Liver (tissue), 9 donors: ENCODE data around the gene PGAP6. TPM values are rescaled to one million over a fixed set of nuclear protein-coding genes. Genes with fewer than 3 reads are reported as not detected.
"Not testable (repeated sequence)": the region's sequence is repeated elsewhere in the genome, so short reads cannot be mapped to it uniquely, and the experiment has no call there.

Experiments
- DNase-seq: peaks from one replicate; pipeline ENCODE4 v3.0.0-alpha.2; 2017; ENCODE audit warnings: low spot score
- H3K27ac ChIP-seq, 2 donors: one replicate each; pipeline ENCODE4 v1.7.0; 2013; ENCODE audit warnings: inconsistent platforms in 2 of 2, low read length in 2 of 2, control low read depth in 1 of 2, low read depth in 1 of 2, mild to moderate bottlenecking in 1 of 2
- H3K27me3 ChIP-seq, 4 donors: one replicate each; pipeline versions ENCODE4 v1.6.1 to v1.7.0; 2013; ENCODE audit warnings: low read length in 3 of 4, inconsistent platforms in 1 of 4, mild to moderate bottlenecking in 1 of 4, moderate library complexity in 1 of 4; ENCODE audit not compliant: control insufficient read depth in 4 of 4, insufficient read depth in 4 of 4
- H3K36me3 ChIP-seq, 4 donors: one replicate each; pipeline versions ENCODE4 v1.6.1 to v1.7.0; 2013; ENCODE audit warnings: low read length in 3 of 4, mild to moderate bottlenecking in 3 of 4, low read depth in 1 of 4, moderate library complexity in 1 of 4; ENCODE audit not compliant: control insufficient read depth in 4 of 4, insufficient read depth in 3 of 4
- H3K4me1 ChIP-seq, 4 donors: one replicate each; pipeline versions ENCODE4 v1.6.1 to v1.7.0; 2013; ENCODE audit warnings: low read length in 3 of 4, mild to moderate bottlenecking in 3 of 4, moderate library complexity in 1 of 4; ENCODE audit not compliant: control insufficient read depth in 4 of 4, insufficient read depth in 4 of 4
- H3K4me3 ChIP-seq, 3 donors: one replicate each; pipeline versions ENCODE4 v1.6.1 to v1.7.0; 2013; ENCODE audit warnings: low read length in 3 of 3, control low read depth in 1 of 3, low read depth in 1 of 3, mild to moderate bottlenecking in 1 of 3
- H3K9ac ChIP-seq, 2 donors: one replicate each; pipeline ENCODE4 v1.7.0; 2013; ENCODE audit warnings: low read length in 2 of 2, mild to moderate bottlenecking in 2 of 2, moderate library complexity in 2 of 2, control low read depth in 1 of 2, low read depth in 1 of 2
- H3K9me3 ChIP-seq, 4 donors: one replicate each; pipeline versions ENCODE4 v1.6.1 to v1.7.0; 2013; ENCODE audit warnings: low read length in 3 of 4; ENCODE audit not compliant: control insufficient read depth in 4 of 4
- ATF3 ChIP-seq: IDR thresholded peaks from 2 replicates; pipeline ENCODE4 v1.6.1; 2016; ENCODE audit warnings: antibody characterized with exemption
- CTCF ChIP-seq: fragments of 150-350 bp; IDR thresholded peaks from 2 replicates; pipeline ENCODE4 v1.5.1; 2017; ENCODE audit warnings: improper control_type of control experiment, low read depth, low read length; ENCODE audit not compliant: missing input control
- EGR1 ChIP-seq, 2 donors: IDR thresholded peaks; 2 replicates each; pipeline ENCODE4 v1.6.1; 2016 to 2018; ENCODE audit warnings: antibody characterized with exemption in 2 of 2, low read depth in 2 of 2
- FOXA1 ChIP-seq: IDR thresholded peaks from 2 replicates; pipeline ENCODE4 v1.6.1; 2016; ENCODE audit warnings: antibody characterized with exemption
- FOXA2 ChIP-seq: IDR thresholded peaks from 2 replicates; pipeline ENCODE4 v1.6.1; 2016; ENCODE audit warnings: antibody characterized with exemption
- GABPA ChIP-seq, 2 donors: IDR thresholded peaks in 1 of 2; conservative IDR thresholded peaks in 1 of 2; 2 replicates each; pipeline ENCODE4 v1.6.1; 2016; ENCODE audit warnings: antibody characterized with exemption in 2 of 2, mild to moderate bottlenecking in 1 of 2, moderate library complexity in 1 of 2
- HNF4A ChIP-seq, 2 donors: conservative IDR thresholded peaks; 2 replicates each; pipeline ENCODE4 v1.6.1; 2016; ENCODE audit warnings: antibody characterized with exemption in 2 of 2, mild to moderate bottlenecking in 2 of 2
- HNF4G ChIP-seq: IDR thresholded peaks from 2 replicates; pipeline ENCODE4 v1.6.1; 2016; ENCODE audit warnings: antibody characterized with exemption
- NR2F2 ChIP-seq: IDR thresholded peaks from 2 replicates; pipeline ENCODE4 v1.6.1; 2016; ENCODE audit warnings: antibody characterized with exemption
- RAD21 ChIP-seq, 2 donors: IDR thresholded peaks; 2 replicates each; pipeline ENCODE4 v1.6.1; 2016; ENCODE audit warnings: antibody characterized with exemption in 2 of 2, mild to moderate bottlenecking in 2 of 2
- REST ChIP-seq: IDR thresholded peaks from 2 replicates; pipeline ENCODE4 v1.6.1; 2016; ENCODE audit warnings: antibody characterized with exemption, mild to moderate bottlenecking
- RXRA ChIP-seq, 2 donors: IDR thresholded peaks; 2 replicates each; pipeline ENCODE4 v1.6.1; 2017 to 2018; ENCODE audit warnings: antibody characterized with exemption in 2 of 2, mild to moderate bottlenecking in 1 of 2
- SP1 ChIP-seq: IDR thresholded peaks from 2 replicates; pipeline ENCODE4 v1.6.1; 2018; ENCODE audit warnings: antibody characterized with exemption, mild to moderate bottlenecking
- TAF1 ChIP-seq: conservative IDR thresholded peaks from 2 replicates; pipeline ENCODE4 v1.6.1; 2016; ENCODE audit warnings: antibody characterized with exemption, mild to moderate bottlenecking
- YY1 ChIP-seq: IDR thresholded peaks from 2 replicates; pipeline ENCODE4 v1.6.1; 2016; ENCODE audit warnings: antibody characterized with exemption, mild to moderate bottlenecking
- ZBTB33 ChIP-seq: IDR thresholded peaks from 2 replicates; pipeline ENCODE4 v1.6.1; 2016; ENCODE audit warnings: antibody characterized with exemption
- WGBS: extraction: QIAGEN DNeasy Blood & Tissue Kit; methylation state at CpG from one replicate; pipeline ENCODE4 v1.1.7; 2013; 5-methylcytosine and 5-hydroxymethylcytosine counted together
- polyA plus RNA-seq, 2 donors: library from polyadenylated mRNA; stranded (reverse) in 1 of 2; unstranded in 1 of 2; fragments of 200-250 nt in 1 of 2; fragments of >200 nt in 1 of 2; fragmentation: Nextera tagmentation in 1 of 2; extraction: Ambion mirVana in 1 of 2; gene quantifications; one replicate each; pipeline versions ENCODE4 v1.2.1 to v1.2.3, GENCODE V29; 2013 to 2015
- total RNA-seq, 2 donors: library from RNA; depleted of rRNA; stranded (reverse); fragments of >200 nt; gene quantifications; one replicate each; pipeline ENCODE4 v1.2.3, GENCODE V29; 2014
- donor health status: healthy.
- donor health status: healthy.
- donor health status: healthy.
- donor health status: healthy.
- donor health status: healthy.

Gene PGAP6
- total and polyA plus RNA-seq, 4 donors = 18.9 to 50.5 (median 38.0) TPM

GRCh38 chr16:334164-334832 lies 47.5 kb downstream of the PGAP6 start:
- not testable (repeated sequence) for H3K36me3 ChIP-seq, H3K9me3 ChIP-seq, H3K27me3 ChIP-seq, H3K9ac ChIP-seq, DNase-seq, H3K4me3 ChIP-seq, H3K4me1 ChIP-seq, H3K27ac ChIP-seq
- 96% methylated on average over 5 of the region's 5 CpGs for WGBS

- H3K27me3 ChIP-seq = no peaks in the 10 kb centered on the region
- H3K9ac ChIP-seq = no peak overlapping the region
- TF ChIP-seq REST (no peak), RXRA (IDR thresholded peaks at IDR 0.05) (no peak), FOXA1 (no peak), NR2F2 (no peak), RAD21 (IDR thresholded peaks at IDR 0.05) (no peak), HNF4A (conservative IDR thresholded peaks at IDR 0.05) (no peak), CTCF (no peak), EGR1 (IDR thresholded peaks at IDR 0.05; ENCODE audit: low read depth in 2 of 2) (no peak), YY1 (no peak), HNF4G (no peak), GABPA (IDR thresholded peaks at IDR 0.05 in 1 of 2, conservative IDR thresholded peaks at IDR 0.05 in 1 of 2) (no peak), ATF3 (no peak), SP1 (no peak), FOXA2 (no peak), ZBTB33 (no peak), TAF1 (no peak)
- H3K4me3 ChIP-seq = no peak overlapping the region
- peaks cover 0 to 2% (median 0%) of the 10 kb centered on the region in 4 donors for H3K4me1 ChIP-seq
- no peaks in the 10 kb centered on the region for H3K36me3 ChIP-seq
- H3K9me3 ChIP-seq = no peaks in the 10 kb centered on the region
- WGBS = 89% methylated on average over 6 of the region's 6 CpGs
- H3K27ac ChIP-seq = no peak overlapping the region
- no peak for DNase-seq
Measured at GRCh38 chr16:333406-334094, 48.2 kb downstream of the PGAP6 start.

GRCh38 chr16:331181-331814 lies 50.5 kb downstream of the PGAP6 start:
- not testable (repeated sequence) for H3K9ac ChIP-seq, H3K36me3 ChIP-seq, H3K4me3 ChIP-seq, H3K9me3 ChIP-seq, H3K27ac ChIP-seq, DNase-seq, H3K27me3 ChIP-seq
- 78% methylated on average over 6 of the region's 6 CpGs for WGBS
- peaks cover 5 to 13% (median 9%) of the 10 kb centered on the region in 4 donors for H3K4me1 ChIP-seq
